Measurements from ENCODE around the gene PHF23.

Gene PHF23

DNA sequence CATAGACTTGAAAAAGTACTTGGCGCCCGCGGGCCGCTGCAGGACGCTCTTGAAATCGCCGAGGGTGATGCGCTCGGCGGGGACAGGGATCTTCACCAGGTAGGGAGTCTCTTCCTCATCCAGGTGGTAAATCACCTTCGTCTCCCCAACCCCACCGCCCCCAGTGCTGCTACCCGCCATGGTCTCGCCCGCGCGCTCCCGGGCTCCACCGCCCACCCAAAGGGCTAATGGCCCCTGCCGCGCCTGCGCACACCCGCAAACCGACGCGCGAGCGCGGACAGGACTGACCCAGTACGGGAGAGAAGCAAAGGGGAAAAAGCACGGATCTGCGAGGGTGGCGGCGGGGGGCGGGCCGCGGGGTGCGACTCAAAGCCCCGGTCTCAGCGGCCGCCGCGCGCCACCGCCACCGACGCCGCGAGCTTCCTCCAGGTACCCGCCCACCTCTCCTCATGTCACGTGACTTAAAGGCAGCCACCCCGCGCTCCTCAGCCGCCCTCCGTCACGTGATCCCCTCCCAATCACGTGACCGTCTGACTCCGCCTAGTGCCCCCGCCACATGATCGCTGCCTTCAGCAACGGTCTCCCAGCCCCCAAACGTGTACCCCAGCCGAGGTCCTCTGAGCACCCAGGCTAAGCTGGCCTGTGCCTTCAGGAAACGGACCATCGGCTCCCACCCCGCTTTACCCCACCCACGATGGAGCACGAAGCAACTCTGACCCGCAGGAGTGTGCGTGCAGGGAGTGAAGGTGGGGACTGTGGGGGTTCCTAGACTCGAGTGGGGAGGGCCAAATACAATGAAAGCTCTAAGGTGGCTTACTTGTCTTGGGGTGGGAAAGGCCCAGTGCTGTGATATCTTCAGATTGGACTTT lies 4.9 kb downstream of the PHF23 start, which contains the start of gene DVL2:
Gene DVL2 (minus strand): TSS at position 435 of the 869 bp plus-strand sequence. CDS start 255 bp downstream, at position 180.
- Histone ChIP-seq H3K9me3 (replicated peaks in 1 of 2; ENCODE audit: control insufficient read depth in 2 of 2, insufficient read depth in 1 of 2, low read depth in 1 of 2, low read length in 2 of 2) (no peaks in the 10 kb centered on the region), H2BK120ac (ENCODE audit: low read depth, low read length) (no peak within 1 kb of the TSS), H3K18ac (ENCODE audit: low read length) (peak within 1 kb of the TSS; percentile 96), H2BK15ac (ENCODE audit: low read length) (peak within 1 kb of the TSS; percentile 70), H3K4me1 (ENCODE audit: control insufficient read depth in 2 of 2, insufficient read depth in 1 of 2, low read depth in 1 of 2, low read length in 2 of 2) (peaks cover 15 to 21% of the 10 kb centered on the region in 2 donors), H2AK5ac (ENCODE audit: low read depth, low read length) (peak within 1 kb of the TSS; percentile 77), H3K23ac (ENCODE audit: low read depth, low read length, poor library complexity) (peak within 1 kb of the TSS; percentile 100), H3K9ac (ENCODE audit: low read depth, low read length, poor library complexity) (peak within 1 kb of the TSS; percentile 96), H3K14ac (ENCODE audit: low read length) (peak within 1 kb of the TSS; percentile 86), H2BK12ac (ENCODE audit: low read length) (no peak within 1 kb of the TSS), H3K27me3 (ENCODE audit: control insufficient read depth in 3 of 3, insufficient read depth in 3 of 3, low read depth in 1 of 3, low read length in 3 of 3) (no peaks in the 10 kb centered on the region), H3K4me2 (ENCODE audit: insufficient read depth, low read length, poor library complexity, severe bottlenecking) (peak within 1 kb of the TSS; percentile 78), H3K4me3 (ENCODE audit: low read length in 2 of 2) (peak within 1 kb of the TSS; percentile 82 to 97), H4K8ac (ENCODE audit: low read depth, low read length) (no peak within 1 kb of the TSS), H3K4ac (ENCODE audit: low read length) (no peak within 1 kb of the TSS), H2BK5ac (ENCODE audit: low read length) (peak within 1 kb of the TSS; percentile 98), H2AFZ (ENCODE audit: low read length) (peak within 1 kb of the TSS; percentile 93), H3K27ac (replicated peaks; ENCODE audit: low read length) (peak within 1 kb of the TSS; percentile 90), H3K36me3 (replicated peaks in 1 of 2; ENCODE audit: control insufficient read depth in 2 of 2, insufficient read depth in 2 of 2, low read length in 2 of 2) (peaks cover 41 to 58% of the 10 kb centered on the region in 2 donors), H3K79me1 (ENCODE audit: low read depth, low read length) (peaks cover 24% of the 10 kb centered on the region), H4K91ac (ENCODE audit: low read depth, low read length, poor library complexity) (no peak within 1 kb of the TSS)
- peak; percentile 92 for DNase-seq (ENCODE audit: low spot score)
- no CpG with 5 or more reads among the region's 72 CpGs for WGBS, 2 donors (ENCODE audit: extremely low coverage in 2 of 2, insufficient read length in 2 of 2, insufficient replicate concordance in 1 of 2)

DNA sequence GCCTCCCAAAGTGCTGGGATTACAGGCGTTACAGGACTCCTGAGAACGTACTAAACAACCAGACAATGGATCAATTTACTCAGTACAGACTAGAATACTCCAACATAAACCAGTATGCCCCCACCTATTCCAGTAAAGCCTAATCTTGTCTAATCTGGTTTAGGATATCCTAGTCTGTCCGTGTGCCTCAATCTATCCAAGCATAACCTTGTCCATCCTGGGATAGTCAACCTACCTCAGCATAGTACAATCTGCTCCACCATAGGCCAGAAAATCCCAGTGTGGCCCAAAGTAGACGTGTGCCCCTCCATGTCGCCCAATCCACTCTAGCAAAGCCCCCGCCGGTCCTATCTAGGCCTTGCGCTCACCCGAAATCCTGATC lies 5.6 kb downstream of the PHF23 start:
- peak overlapping the region; percentile 90 for H3K27ac ChIP-seq (replicated peaks; ENCODE audit: low read length)
- H2AFZ ChIP-seq (ENCODE audit: low read length) = peak overlapping the region; percentile 93
- peak overlapping the region; percentile 98 for H2BK5ac ChIP-seq (ENCODE audit: low read length)
- no peak overlapping the region for H2BK120ac ChIP-seq (ENCODE audit: low read depth, low read length)
- H3K9ac ChIP-seq (ENCODE audit: low read depth, low read length, poor library complexity) = peak overlapping the region; percentile 96
- H3K23ac ChIP-seq (ENCODE audit: low read depth, low read length, poor library complexity) = peak overlapping the region; percentile 100
- H3K18ac ChIP-seq (ENCODE audit: low read length) = peak overlapping the region; percentile 96
- H3K4me2 ChIP-seq (ENCODE audit: insufficient read depth, low read length, poor library complexity, severe bottlenecking) = peak overlapping the region; percentile 78
- no peak overlapping the region for H4K8ac ChIP-seq (ENCODE audit: low read depth, low read length)
- peak overlapping the region; percentile 86 for H3K14ac ChIP-seq (ENCODE audit: low read length)
- WGBS, 2 donors (ENCODE audit: extremely low coverage in 2 of 2, insufficient read length in 2 of 2, insufficient replicate concordance in 1 of 2) = no CpG with 5 or more reads among the region's 9 CpGs
- peak overlapping the region; percentile 77 for H2AK5ac ChIP-seq (ENCODE audit: low read depth, low read length)
- H3K79me1 ChIP-seq (ENCODE audit: low read depth, low read length) = peaks cover 27% of the 10 kb centered on the region
- no peak overlapping the region for H2BK15ac ChIP-seq (ENCODE audit: low read length)
- H3K4me1 ChIP-seq (ENCODE audit: control insufficient read depth in 2 of 2, insufficient read depth in 1 of 2, low read depth in 1 of 2, low read length in 2 of 2) = peaks cover 15 to 21% of the 10 kb centered on the region in 2 donors
- H3K4me3 ChIP-seq (ENCODE audit: low read length in 2 of 2) = peak overlapping the region; percentile 82 to 97
- no peak for DNase-seq (ENCODE audit: low spot score)
- no peak overlapping the region for H2BK12ac ChIP-seq (ENCODE audit: low read length)
- no peak overlapping the region for H4K91ac ChIP-seq (ENCODE audit: low read depth, low read length, poor library complexity)
- no peaks in the 10 kb centered on the region for H3K9me3 ChIP-seq (replicated peaks in 1 of 2; ENCODE audit: control insufficient read depth in 2 of 2, insufficient read depth in 1 of 2, low read depth in 1 of 2, low read length in 2 of 2)
- no peak overlapping the region for H3K4ac ChIP-seq (ENCODE audit: low read length)
- no peaks in the 10 kb centered on the region for H3K27me3 ChIP-seq (ENCODE audit: control insufficient read depth in 3 of 3, insufficient read depth in 3 of 3, low read depth in 1 of 3, low read length in 3 of 3)
- peaks cover 47 to 64% of the 10 kb centered on the region in 2 donors for H3K36me3 ChIP-seq (replicated peaks in 1 of 2; ENCODE audit: control insufficient read depth in 2 of 2, insufficient read depth in 2 of 2, low read length in 2 of 2)

DNA sequence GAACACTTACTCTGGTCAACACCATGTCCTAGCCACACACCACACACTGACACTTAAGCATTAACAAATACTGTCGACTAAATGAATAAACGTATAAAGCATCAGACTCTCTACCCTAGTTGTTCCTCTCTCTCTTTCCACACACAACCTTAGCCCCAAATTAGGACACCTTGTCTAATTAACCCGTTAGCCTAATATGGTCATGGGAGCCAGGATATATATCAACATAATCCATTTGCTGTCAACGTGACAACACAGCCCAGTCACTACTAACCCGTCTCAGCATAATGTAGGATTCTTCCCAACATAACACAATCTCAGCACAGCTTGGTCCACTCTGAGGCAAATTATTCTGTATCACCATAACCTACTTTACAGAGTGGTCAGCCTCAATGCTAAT lies 7.1 kb downstream of the PHF23 start:
- peak overlapping the region in 1 of 2 donors; percentile 97 for H3K4me3 ChIP-seq (ENCODE audit: low read length in 2 of 2)
- H2AK5ac ChIP-seq (ENCODE audit: low read depth, low read length) = no peak overlapping the region
- H2AFZ ChIP-seq (ENCODE audit: low read length) = no peak overlapping the region
- no peak overlapping the region for H3K23ac ChIP-seq (ENCODE audit: low read depth, low read length, poor library complexity)
- H3K79me1 ChIP-seq (ENCODE audit: low read depth, low read length) = peaks cover 26% of the 10 kb centered on the region
- H2BK12ac ChIP-seq (ENCODE audit: low read length) = no peak overlapping the region
- no peaks in the 10 kb centered on the region for H3K9me3 ChIP-seq (replicated peaks in 1 of 2; ENCODE audit: control insufficient read depth in 2 of 2, insufficient read depth in 1 of 2, low read depth in 1 of 2, low read length in 2 of 2)
- H2BK15ac ChIP-seq (ENCODE audit: low read length) = no peak overlapping the region
- no peak overlapping the region for H3K9ac ChIP-seq (ENCODE audit: low read depth, low read length, poor library complexity)
- H3K18ac ChIP-seq (ENCODE audit: low read length) = no peak overlapping the region
- H2BK5ac ChIP-seq (ENCODE audit: low read length) = no peak overlapping the region
- H3K4ac ChIP-seq (ENCODE audit: low read length) = no peak overlapping the region
- no CpG with 5 or more reads among the region's 5 CpGs for WGBS, 2 donors (ENCODE audit: extremely low coverage in 2 of 2, insufficient read length in 2 of 2, insufficient replicate concordance in 1 of 2)
- H2BK120ac ChIP-seq (ENCODE audit: low read depth, low read length) = no peak overlapping the region
- no peak for DNase-seq (ENCODE audit: low spot score)
- peaks cover 57 to 75% of the 10 kb centered on the region in 2 donors for H3K36me3 ChIP-seq (replicated peaks in 1 of 2; ENCODE audit: control insufficient read depth in 2 of 2, insufficient read depth in 2 of 2, low read length in 2 of 2)
- H4K8ac ChIP-seq (ENCODE audit: low read depth, low read length) = no peak overlapping the region
- no peak overlapping the region for H4K91ac ChIP-seq (ENCODE audit: low read depth, low read length, poor library complexity)
- H3K14ac ChIP-seq (ENCODE audit: low read length) = no peak overlapping the region
- no peak overlapping the region for H3K4me2 ChIP-seq (ENCODE audit: insufficient read depth, low read length, poor library complexity, severe bottlenecking)
- H3K4me1 ChIP-seq (ENCODE audit: control insufficient read depth in 2 of 2, insufficient read depth in 1 of 2, low read depth in 1 of 2, low read length in 2 of 2) = peaks cover 11 to 16% of the 10 kb centered on the region in 2 donors
- no peak overlapping the region for H3K27ac ChIP-seq (replicated peaks; ENCODE audit: low read length)
- H3K27me3 ChIP-seq (ENCODE audit: control insufficient read depth in 3 of 3, insufficient read depth in 3 of 3, low read depth in 1 of 3, low read length in 3 of 3) = no peaks in the 10 kb centered on the region

DNA sequence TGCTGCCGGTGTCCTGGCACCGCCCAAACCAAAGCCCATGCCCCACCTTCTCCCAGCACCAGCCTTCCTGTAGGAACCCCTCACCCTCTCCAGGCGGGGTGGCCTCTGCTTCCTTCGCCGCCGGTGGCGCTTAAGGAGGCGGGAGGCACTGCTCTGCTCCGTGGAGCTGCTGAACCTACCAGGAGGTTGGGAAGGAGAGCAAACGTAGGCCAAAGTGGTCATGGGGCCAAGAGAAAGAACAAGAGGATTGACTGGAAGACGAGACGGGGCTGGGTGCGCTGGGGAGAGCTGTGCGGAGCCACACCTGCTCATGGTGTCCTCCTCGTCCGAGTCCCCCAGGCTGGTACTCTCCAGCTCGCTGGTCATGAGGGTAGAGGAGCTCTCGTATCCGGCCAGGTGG lies 9.8 kb downstream of the PHF23 start:
- Histone ChIP-seq H3K27me3 (ENCODE audit: control insufficient read depth in 3 of 3, insufficient read depth in 3 of 3, low read depth in 1 of 3, low read length in 3 of 3) (no peaks in the 10 kb centered on the region), H3K4me1 (ENCODE audit: control insufficient read depth in 2 of 2, insufficient read depth in 1 of 2, low read depth in 1 of 2, low read length in 2 of 2) (peaks cover 7 to 8% of the 10 kb centered on the region in 2 donors), H2AK5ac (ENCODE audit: low read depth, low read length) (no peak overlapping the region), H3K9me3 (replicated peaks in 1 of 2; ENCODE audit: control insufficient read depth in 2 of 2, insufficient read depth in 1 of 2, low read depth in 1 of 2, low read length in 2 of 2) (no peaks in the 10 kb centered on the region), H2BK120ac (ENCODE audit: low read depth, low read length) (no peak overlapping the region), H3K4me3 (ENCODE audit: low read length in 2 of 2) (no peak overlapping the region), H3K79me1 (ENCODE audit: low read depth, low read length) (peaks cover 14% of the 10 kb centered on the region), H3K14ac (ENCODE audit: low read length) (no peak overlapping the region), H2BK15ac (ENCODE audit: low read length) (no peak overlapping the region), H3K36me3 (replicated peaks in 1 of 2; ENCODE audit: control insufficient read depth in 2 of 2, insufficient read depth in 2 of 2, low read length in 2 of 2) (peaks cover 55 to 75% of the 10 kb centered on the region in 2 donors), H3K27ac (replicated peaks; ENCODE audit: low read length) (no peak overlapping the region), H3K23ac (ENCODE audit: low read depth, low read length, poor library complexity) (no peak overlapping the region), H3K9ac (ENCODE audit: low read depth, low read length, poor library complexity) (no peak overlapping the region), H2BK12ac (ENCODE audit: low read length) (no peak overlapping the region), H3K4ac (ENCODE audit: low read length) (no peak overlapping the region), H3K4me2 (ENCODE audit: insufficient read depth, low read length, poor library complexity, severe bottlenecking) (no peak overlapping the region), H2AFZ (ENCODE audit: low read length) (no peak overlapping the region), H4K8ac (ENCODE audit: low read depth, low read length) (no peak overlapping the region), H3K18ac (ENCODE audit: low read length) (no peak overlapping the region), H2BK5ac (ENCODE audit: low read length) (peak overlapping the region; percentile 53), H4K91ac (ENCODE audit: low read depth, low read length, poor library complexity) (no peak overlapping the region)
- DNase-seq (ENCODE audit: low spot score) = no peak
- WGBS, 2 donors (ENCODE audit: extremely low coverage in 2 of 2, insufficient read length in 2 of 2, insufficient replicate concordance in 1 of 2) = no CpG with 5 or more reads among the region's 19 CpGs

Data from neuronal stem cell (in vitro differentiated cells).